Duodenal mucosa (tissue), 2 donors: Measurements from ENCODE around the gene TMEM139.

Experiments used
- H3K27ac ChIP-seq: one replicate; pipeline ENCODE4 v1.7.0; 2013; ENCODE audit warnings: low read depth, low read length
- H3K27me3 ChIP-seq, 2 donors: one replicate each; pipeline ENCODE4 v1.7.0; 2013; ENCODE audit warnings: low read length in 2 of 2, control low read depth in 1 of 2; ENCODE audit not compliant: insufficient read depth in 2 of 2, control insufficient read depth in 1 of 2
- H3K36me3 ChIP-seq, 2 donors: one replicate each; pipeline ENCODE4 v1.7.0; 2013; ENCODE audit warnings: low read length in 2 of 2, control low read depth in 1 of 2; ENCODE audit not compliant: insufficient read depth in 2 of 2, control insufficient read depth in 1 of 2
- H3K4me1 ChIP-seq, 2 donors: one replicate each; pipeline ENCODE4 v1.7.0; 2013; ENCODE audit warnings: low read length in 2 of 2, control low read depth in 1 of 2; ENCODE audit not compliant: insufficient read depth in 2 of 2, control insufficient read depth in 1 of 2
- H3K4me3 ChIP-seq, 2 donors: one replicate each; pipeline ENCODE4 v1.7.0; 2013; ENCODE audit warnings: low read length in 2 of 2, low read depth in 1 of 2
- H3K9ac ChIP-seq, 2 donors: one replicate each; pipeline ENCODE4 v1.7.0; 2013; ENCODE audit warnings: low read length in 2 of 2, low read depth in 1 of 2
- H3K9me3 ChIP-seq, 2 donors: one replicate each; pipeline ENCODE4 v1.7.0; 2013; ENCODE audit warnings: low read length in 2 of 2, control low read depth in 1 of 2; ENCODE audit not compliant: control insufficient read depth in 1 of 2

TMEM139 gene

GRCh38 chr7:143299840-143300239 is 15.1 kb downstream of the TMEM139 start:
- peaks cover 64 to 88% of the 10 kb centered on the region in 2 donors for H3K36me3 ChIP-seq

DNA sequence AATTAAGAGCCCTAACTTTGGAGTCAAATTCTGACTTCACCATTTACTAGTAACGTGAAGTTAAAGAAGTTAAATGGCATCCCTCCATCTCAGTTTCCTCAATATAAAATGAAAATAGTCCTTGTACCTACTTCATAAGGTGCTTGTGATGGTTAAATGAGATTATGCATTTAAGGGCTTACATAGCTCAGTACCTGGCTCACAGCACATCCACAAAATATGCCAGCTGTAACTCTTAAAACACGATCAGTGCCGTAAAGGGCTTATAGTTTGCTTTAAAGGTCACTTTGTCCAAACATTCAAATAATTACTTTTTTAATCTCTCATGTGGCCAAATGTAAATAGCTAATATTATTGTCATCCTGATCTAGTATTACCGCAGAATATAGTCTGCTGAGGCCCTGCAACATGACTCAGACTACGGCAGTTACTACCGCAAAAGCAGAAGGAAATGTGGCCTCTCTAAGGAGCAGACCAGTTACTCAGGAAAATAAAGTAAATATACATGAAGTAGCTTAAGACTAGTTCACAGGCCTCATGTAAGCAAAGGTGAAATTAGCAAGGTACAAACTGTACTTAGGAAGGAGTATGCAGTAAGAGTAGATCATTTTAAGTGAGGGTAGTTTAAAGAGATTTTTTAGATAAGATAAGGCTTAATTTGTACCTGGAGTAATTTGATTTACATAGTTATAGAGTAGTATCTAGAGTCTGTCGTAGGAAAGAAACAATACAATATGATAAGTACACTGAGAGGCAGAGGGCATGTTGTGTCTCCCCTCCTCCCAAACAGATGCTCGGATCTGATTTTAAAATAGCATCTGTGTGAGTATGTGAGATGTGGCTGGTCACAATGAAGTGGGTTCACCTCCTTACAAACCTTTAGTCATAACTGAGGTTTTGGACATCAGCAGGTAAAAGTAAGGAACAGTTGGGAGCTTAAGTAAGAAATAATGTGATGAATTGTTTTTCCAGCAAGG is 16.5 kb downstream of the TMEM139 start:
- Histone ChIP-seq H3K9me3 (no peaks in the 10 kb centered on the region), H3K36me3 (peaks cover 56 to 86% of the 10 kb centered on the region in 2 donors), H3K4me3 (no peak overlapping the region), H3K27ac (no peak overlapping the region), H3K27me3 (no peaks in the 10 kb centered on the region), H3K9ac (no peak overlapping the region), H3K4me1 (peaks cover 14 to 17% of the 10 kb centered on the region in 2 donors)

More at GRCh38 chr7:143299840-143300239, 15.1 kb downstream of the TMEM139 start:
- Histone ChIP-seq H3K27ac (no peak overlapping the region), H3K27me3 (no peaks in the 10 kb centered on the region), H3K9ac (no peak overlapping the region), H3K4me1 (peaks cover 11 to 24% of the 10 kb centered on the region in 2 donors), H3K9me3 (no peaks in the 10 kb centered on the region), H3K4me3 (no peak overlapping the region)

GRCh38 chr7:143303733-143304132 is 19.0 kb downstream of the TMEM139 start:
- Histone ChIP-seq H3K27ac (no peak overlapping the region), H3K4me3 (no peak overlapping the region)

GRCh38 chr7:143304938-143305337 is 20.2 kb downstream of the TMEM139 start:
- H3K27me3 ChIP-seq: no peaks in the 10 kb centered on the region
- no peaks in the 10 kb centered on the region for H3K9me3 ChIP-seq
- no peak overlapping the region for H3K9ac ChIP-seq
- peaks cover 56 to 72% of the 10 kb centered on the region in 2 donors for H3K36me3 ChIP-seq
- no peak overlapping the region for H3K27ac ChIP-seq
- peaks cover 8 to 14% of the 10 kb centered on the region in 2 donors for H3K4me1 ChIP-seq
- no peak overlapping the region for H3K4me3 ChIP-seq

More at GRCh38 chr7:143303733-143304132, 19.0 kb downstream of the TMEM139 start:
- Histone ChIP-seq H3K36me3 (peaks cover 61 to 81% of the 10 kb centered on the region in 2 donors), H3K9ac (no peak overlapping the region), H3K9me3 (no peaks in the 10 kb centered on the region), H3K4me1 (peaks cover 11 to 14% of the 10 kb centered on the region in 2 donors), H3K27me3 (no peaks in the 10 kb centered on the region)

DNA sequence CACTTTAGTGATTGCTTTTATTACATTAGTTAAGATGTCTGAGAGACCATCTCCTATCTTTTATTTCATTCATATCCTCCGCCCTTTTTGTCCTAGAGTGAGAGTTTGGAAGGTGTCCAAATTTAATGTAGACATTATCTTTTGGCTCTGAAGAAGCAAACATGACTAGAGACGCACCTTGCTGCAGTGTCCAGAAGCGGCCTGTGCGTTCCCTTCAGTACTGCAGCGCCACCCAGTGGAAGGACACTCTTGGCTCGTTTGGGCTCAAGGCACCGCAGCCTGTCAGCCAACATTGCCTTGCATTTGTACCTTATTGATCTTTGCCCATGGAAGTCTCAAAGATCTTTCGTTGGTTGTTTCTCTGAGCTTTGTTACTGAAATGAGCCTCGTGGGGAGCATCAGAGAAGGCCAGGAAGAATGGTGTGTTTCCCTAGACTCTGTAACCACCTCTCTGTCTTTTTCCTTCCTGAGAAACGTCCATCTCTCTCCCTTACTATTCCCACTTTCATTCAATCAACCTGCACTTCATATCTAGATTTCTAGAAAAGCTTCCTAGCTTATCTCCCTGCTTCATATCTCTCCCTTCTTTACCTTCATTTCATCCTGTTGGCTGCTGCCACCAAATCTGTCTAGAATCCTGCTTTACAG is 20.8 kb downstream of the TMEM139 start:
- H3K27ac ChIP-seq: no peak overlapping the region
- peaks cover 8 to 11% of the 10 kb centered on the region in 2 donors for H3K4me1 ChIP-seq
- no peaks in the 10 kb centered on the region for H3K9me3 ChIP-seq
- peak overlapping the region in 1 of 2 donors; percentile 18 for H3K4me3 ChIP-seq
- peak overlapping the region in 1 of 2 donors; percentile 27 for H3K9ac ChIP-seq
- H3K36me3 ChIP-seq: peaks cover 50 to 66% of the 10 kb centered on the region in 2 donors
- H3K27me3 ChIP-seq: no peaks in the 10 kb centered on the region

GRCh38 chr7:143308632-143309031 is 23.9 kb downstream of the TMEM139 start:
- H3K4me1 ChIP-seq: peaks cover 8 to 11% of the 10 kb centered on the region in 2 donors
- no peaks in the 10 kb centered on the region for H3K27me3 ChIP-seq
- peaks cover 27 to 38% of the 10 kb centered on the region in 2 donors for H3K36me3 ChIP-seq
- H3K9ac ChIP-seq: no peak overlapping the region
- no peak overlapping the region for H3K27ac ChIP-seq
- H3K9me3 ChIP-seq: no peaks in the 10 kb centered on the region
- no peak overlapping the region for H3K4me3 ChIP-seq

DNA sequence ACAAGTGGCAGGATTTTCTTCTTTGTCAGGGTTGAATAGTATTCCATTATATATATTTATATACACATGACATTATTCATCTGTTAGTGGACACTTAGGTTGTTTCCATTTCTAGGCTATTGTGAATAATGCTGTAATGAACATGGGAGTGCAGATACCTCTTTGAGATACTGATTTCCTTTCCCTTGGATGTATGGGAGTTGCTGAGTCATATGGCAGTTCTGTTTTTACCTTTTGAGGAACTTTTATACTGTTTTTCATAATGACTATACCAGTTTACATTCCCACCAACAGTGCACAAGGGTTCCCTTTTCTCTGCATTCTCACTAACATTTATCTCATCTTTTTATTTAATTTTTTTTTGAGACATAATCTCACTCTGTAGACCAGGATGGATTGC is 29.4 kb downstream of the TMEM139 start:
- H3K27me3 ChIP-seq: no peaks in the 10 kb centered on the region
- H3K9ac ChIP-seq: no peak overlapping the region
- no peaks in the 10 kb centered on the region for H3K9me3 ChIP-seq
- H3K4me3 ChIP-seq: no peak overlapping the region
- no peak overlapping the region for H3K27ac ChIP-seq
- peaks cover 2 to 4% of the 10 kb centered on the region in 2 donors for H3K4me1 ChIP-seq
- no peaks in the 10 kb centered on the region for H3K36me3 ChIP-seq

GRCh38 chr7:143315776-143316175 is 31.0 kb downstream of the TMEM139 start, which contains the start of gene CLCN1:
Gene CLCN1 (plus strand): TSS chr7:143316111. CDS start chr7:143316213, 102 bp downstream.
- no peak within 1 kb of the TSS for H3K27ac ChIP-seq
- H3K36me3 ChIP-seq: no peaks in the 10 kb centered on the region
- H3K4me1 ChIP-seq: peaks cover 7 to 10% of the 10 kb centered on the region in 2 donors
- H3K9me3 ChIP-seq: no peaks in the 10 kb centered on the region
- H3K9ac ChIP-seq: no peak within 1 kb of the TSS
- no peaks in the 10 kb centered on the region for H3K27me3 ChIP-seq
- H3K4me3 ChIP-seq: no peak within 1 kb of the TSS

DNA sequence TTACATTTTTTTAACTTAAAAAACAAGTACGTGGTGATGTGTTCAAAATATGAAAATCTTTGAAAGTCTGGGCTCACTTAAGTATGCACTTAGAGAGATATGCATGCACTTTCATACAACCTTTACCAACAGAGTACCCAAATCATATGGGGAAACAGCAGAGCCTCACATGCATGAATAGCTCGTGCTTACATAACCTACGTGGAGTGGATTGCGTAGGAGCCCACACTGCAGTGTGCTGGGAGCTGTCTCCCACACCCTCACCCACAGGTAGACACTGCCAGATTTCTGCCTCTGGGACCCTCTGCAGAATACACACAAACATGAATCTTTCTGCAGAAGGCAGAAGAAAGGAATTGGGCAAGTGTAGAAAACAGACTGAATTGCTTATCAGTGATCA is 31.7 kb downstream of the TMEM139 start:
- Histone ChIP-seq H3K36me3 (no peaks in the 10 kb centered on the region), H3K4me1 (peaks cover 14 to 16% of the 10 kb centered on the region in 2 donors), H3K27ac (no peak overlapping the region), H3K9ac (no peak overlapping the region), H3K4me3 (no peak overlapping the region), H3K9me3 (no peaks in the 10 kb centered on the region), H3K27me3 (no peaks in the 10 kb centered on the region)

- H3K9me3 ChIP-seq: no peaks in the 10 kb centered on the region
- no peak overlapping the region for H3K27ac ChIP-seq
- peaks cover 19% of the 10 kb centered on the region in 2 donors for H3K4me1 ChIP-seq
- no peak overlapping the region for H3K9ac ChIP-seq
- no peaks in the 10 kb centered on the region for H3K27me3 ChIP-seq
- H3K36me3 ChIP-seq: no peaks in the 10 kb centered on the region
- no peak overlapping the region for H3K4me3 ChIP-seq
Observed at GRCh38 chr7:143318661-143319060, 33.9 kb downstream of the TMEM139 start.
